IMR-90 (cell line): ENCODE data around the gene ACACA. TPM values are rescaled to one million over a fixed set of nuclear protein-coding genes. Genes with fewer than 3 reads are reported as not detected.

Experiments used
- CHD1 ChIP-seq: IDR thresholded peaks from 2 replicates; pipeline ENCODE4 v1.6.1; 2012; ENCODE audit warnings: low read depth, low read length, improper control_type of control experiment
- MAZ ChIP-seq: IDR thresholded peaks from 2 replicates; pipeline ENCODE4 v1.6.1; 2012; ENCODE audit warnings: low read depth, mild to moderate bottlenecking, low read length, improper control_type of control experiment, moderate library complexity, borderline replicate concordance
- RCOR1 ChIP-seq: IDR thresholded peaks from 2 replicates; pipeline ENCODE4 v1.6.1; 2012; ENCODE audit warnings: mild to moderate bottlenecking, low read length, improper control_type of control experiment; ENCODE audit not compliant: insufficient replicate concordance
- polyA plus RNA-seq, 3 experiments: library from polyadenylated mRNA; depleted of rRNA; stranded (reverse); fragments of >200 nt; gene quantifications; 2 replicates each; pipeline ENCODE4 v1.2.3, GENCODE V29; 2012; ENCODE audit warnings: low replicate concordance in 1 of 3
- total RNA-seq: library from RNA; depleted of rRNA; stranded (reverse); fragments of >200 nt; gene quantifications from 2 replicates; pipeline ENCODE4 v1.2.3, GENCODE V29; 2012
- TF ChIP-seq, protein P1 (sequence below): fragments of 150-350 bp; IDR thresholded peaks from 2 replicates; pipeline ENCODE4 v1.6.1; 2016; ENCODE audit warnings: low read depth, mild to moderate bottlenecking, low read length, moderate library complexity, borderline replicate concordance

The ACACA gene
- total and polyA plus RNA-seq, 2 of the 4 experiments (the other 2 are of a cell fraction), result 21.3 to 39.1 TPM

DNA sequence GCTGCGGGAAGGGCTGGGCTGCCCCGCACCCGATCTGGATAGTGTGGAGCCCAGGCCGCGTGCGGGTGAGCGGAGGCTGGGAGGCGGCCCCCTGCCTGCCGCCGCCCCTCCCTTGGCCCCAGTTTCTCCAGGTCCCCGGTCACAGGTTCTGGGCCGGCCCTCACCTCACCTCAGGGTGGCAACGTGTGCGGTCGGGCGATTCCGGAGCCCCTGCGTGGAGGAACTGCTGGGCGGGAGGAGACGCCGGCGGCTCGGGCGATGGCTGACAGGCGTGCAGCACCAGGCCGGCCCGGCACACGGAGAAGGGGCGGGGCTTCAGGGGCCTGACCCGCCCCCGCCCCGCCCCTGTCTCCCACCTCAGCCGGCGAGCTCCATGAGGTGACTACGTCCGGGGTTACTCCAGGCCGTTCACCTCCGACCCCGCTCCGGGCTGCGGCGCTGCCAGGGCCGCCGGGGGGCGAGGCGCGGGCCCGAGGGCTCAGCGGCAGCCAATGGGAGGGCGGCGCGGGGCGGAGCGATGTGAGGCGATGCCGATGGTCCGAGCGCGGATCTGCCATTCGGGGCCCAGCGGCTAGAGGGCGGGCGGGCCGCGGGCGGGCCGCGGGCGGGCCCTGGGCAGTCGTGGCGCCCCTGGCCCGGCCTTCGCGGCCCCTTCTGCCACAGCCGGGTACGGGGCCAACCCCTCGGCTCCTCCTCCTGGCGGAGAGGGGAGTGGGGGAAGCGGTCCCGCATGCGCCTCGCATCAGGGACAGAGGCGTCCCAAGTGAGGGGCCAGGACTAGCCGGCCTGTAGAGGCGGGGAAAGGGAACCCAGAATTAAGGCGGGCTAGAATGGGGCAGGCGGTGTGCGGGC, 47.6 kb downstream of the ACACA start (continued):
- TF ChIP-seq MAZ (peak; percentile 53; the same call in 1 of the 2 replicates), RCOR1 (no peak), CHD1 (no peak)
- TF ChIP-seq, protein P1, sequence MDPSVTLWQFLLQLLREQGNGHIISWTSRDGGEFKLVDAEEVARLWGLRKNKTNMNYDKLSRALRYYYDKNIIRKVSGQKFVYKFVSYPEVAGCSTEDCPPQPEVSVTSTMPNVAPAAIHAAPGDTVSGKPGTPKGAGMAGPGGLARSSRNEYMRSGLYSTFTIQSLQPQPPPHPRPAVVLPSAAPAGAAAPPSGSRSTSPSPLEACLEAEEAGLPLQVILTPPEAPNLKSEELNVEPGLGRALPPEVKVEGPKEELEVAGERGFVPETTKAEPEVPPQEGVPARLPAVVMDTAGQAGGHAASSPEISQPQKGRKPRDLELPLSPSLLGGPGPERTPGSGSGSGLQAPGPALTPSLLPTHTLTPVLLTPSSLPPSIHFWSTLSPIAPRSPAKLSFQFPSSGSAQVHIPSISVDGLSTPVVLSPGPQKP, result no peak
